PFSK-1 (cell line): Measurements from ENCODE around the gene ABHD16A.

Source experiments
- POLR2AphosphoS5 ChIP-seq: IDR thresholded peaks from 2 replicates; pipeline ENCODE4 v1.6.1; 2012; ENCODE audit warnings: low read depth, mild to moderate bottlenecking, control low read depth, low read length, moderate library complexity
- SIN3A ChIP-seq: IDR thresholded peaks from 2 replicates; pipeline ENCODE4 v1.6.1; 2012; ENCODE audit warnings: mild to moderate bottlenecking, low read length, moderate library complexity, borderline replicate concordance; ENCODE audit not compliant: insufficient read depth

DNA sequence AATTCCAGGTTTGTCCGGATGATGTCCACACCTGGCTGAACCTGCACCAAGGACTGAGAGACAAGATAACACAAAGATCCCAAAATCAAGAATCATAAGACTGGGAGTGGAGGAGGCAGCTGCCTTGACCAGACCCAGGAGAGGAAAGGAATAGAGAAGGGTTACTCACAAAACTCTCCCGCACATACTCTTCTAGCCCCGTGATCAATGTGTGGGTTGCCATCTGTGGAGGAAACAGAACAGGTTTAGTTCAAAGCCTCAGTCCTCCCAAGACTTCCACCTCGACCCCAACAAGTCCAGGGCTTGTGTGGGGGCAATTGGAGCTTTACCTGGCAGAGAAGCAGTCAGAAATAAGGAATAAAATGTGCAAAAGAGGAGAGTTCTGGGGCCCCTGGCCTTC, 61.8 kb downstream of the ABHD16A start:
- TF ChIP-seq SIN3A, result no peak
- no peak for TF ChIP-seq POLR2AphosphoS5
